Activated B cell treated with CpG ODN at 0.5 μM for 24 hours (primary cell): ENCODE data around the gene TNFRSF21. TPM values are rescaled to one million over a fixed set of nuclear protein-coding genes. Genes with fewer than 3 reads are reported as not detected.
"Not testable (repeated sequence)": the region's sequence is repeated elsewhere in the genome, so short reads cannot be mapped to it uniquely, and the experiment has no call there.

ENCODE experiments used
- ATAC-seq: fragments of 200-7000 bp; cut with Tn5 transposase; one replicate; pipeline ENCODE4 v1.10.0; 2021; ENCODE audit warnings: low read depth, mild to moderate bottlenecking, moderate library complexity
- CTCF ChIA-PET: fragments of 350-600 bp; sonication (Branson Sonifier 250); formaldehyde crosslinking; loops from one replicate; lab custom pipeline; 2021; ENCODE audit warnings: antibody characterized with exemption; lab: Charles Lee
- POLR2A ChIA-PET: fragments of 350-600 bp; sonication (Branson Sonifier 250); formaldehyde crosslinking; loops from one replicate; lab custom pipeline; 2021; ENCODE audit warnings: antibody characterized with exemption; lab: Charles Lee
- DNase-seq: peaks from one replicate; pipeline ENCODE4 v3.0.0; 2022
- H3K27ac Mint-ChIP-seq: one replicate; pipeline ENCODE4 v1.8.0; 2020; ENCODE audit warnings: mixed read lengths
- H3K27me3 Mint-ChIP-seq: one replicate; pipeline ENCODE4 v1.8.0; 2021; ENCODE audit warnings: mixed read lengths
- H3K36me3 Mint-ChIP-seq: one replicate; pipeline ENCODE4 v1.8.0; 2021; ENCODE audit warnings: low read depth, mixed read lengths
- H3K4me1 Mint-ChIP-seq: one replicate; pipeline ENCODE4 v1.8.0; 2021; ENCODE audit warnings: mixed read lengths
- H3K4me3 Mint-ChIP-seq: one replicate; pipeline ENCODE4 v1.8.0; 2020; ENCODE audit warnings: mild to moderate bottlenecking, mixed read lengths
- H3K9me3 Mint-ChIP-seq: one replicate; pipeline ENCODE4 v1.8.0; 2020; ENCODE audit warnings: mixed read lengths
- CTCF ChIP-seq: fragments of 200-600 bp; IDR thresholded peaks from one replicate; pipeline ENCODE4 v1.8.0; 2022; ENCODE audit warnings: antibody characterized with exemption, mild to moderate bottlenecking
- intact Hi-C: fragments of 100-400 bp; cut with micrococcal nuclease; formaldehyde crosslinking; loops from one replicate; pipeline ENCODE4 v1.15.1; 2024
- total RNA-seq: library from RNA; stranded (reverse); gene quantifications from 2 replicates; pipeline ENCODE4 v1.2.3, GENCODE V29; 2022

The TNFRSF21 gene
- total RNA-seq, 1 donor from 2014 or later: 1.0 TPM

- intact Hi-C loops: no loop called here
- CTCF ChIA-PET: no interaction called here
- H3K27ac Mint-ChIP-seq: no peak overlapping the region
Observed at GRCh38 chr6:47336334-47336733, 26.6 kb upstream of the TNFRSF21 start.

GRCh38 chr6:47335466-47335865 lies 25.8 kb upstream of the TNFRSF21 start:
- Mint-ChIP-seq H3K4me1 (peaks cover 19% of the 10 kb centered on the region), H3K27ac (peak overlapping the region; percentile 21), H3K36me3 (no peaks in the 10 kb centered on the region), H3K4me3 (peak overlapping the region; percentile 0), H3K27me3 (no peaks in the 10 kb centered on the region), H3K9me3 (no peaks in the 10 kb centered on the region)
- ATAC-seq (peak; percentile 73), DNase-seq (no peak)
- intact Hi-C loops: no loop called here
- ChIA-PET POLR2A (no interaction called here), CTCF (no interaction called here)
- TF ChIP-seq CTCF: no peak

More at GRCh38 chr6:47336334-47336733, 26.6 kb upstream of the TNFRSF21 start:
- peaks cover 19% of the 10 kb centered on the region for H3K4me1 Mint-ChIP-seq
- no peak for DNase-seq
- no peak overlapping the region for H3K4me3 Mint-ChIP-seq
- POLR2A ChIA-PET: no interaction called here
- no peaks in the 10 kb centered on the region for H3K36me3 Mint-ChIP-seq
- H3K9me3 Mint-ChIP-seq: no peaks in the 10 kb centered on the region
- ATAC-seq: no peak
- TF ChIP-seq CTCF: no peak
- H3K27me3 Mint-ChIP-seq: no peaks in the 10 kb centered on the region

- CTCF ChIA-PET: no interaction called here
- H3K36me3 Mint-ChIP-seq: no peaks in the 10 kb centered on the region
- intact Hi-C loops: no loop called here
Observed at GRCh38 chr6:47334334-47334733, 24.6 kb upstream of the TNFRSF21 start.

GRCh38 chr6:47328606-47329005 lies 18.9 kb upstream of the TNFRSF21 start:
- POLR2A ChIA-PET, DNase-seq, H3K27me3 Mint-ChIP-seq, H3K4me3 Mint-ChIP-seq, ATAC-seq, H3K9me3 Mint-ChIP-seq, H3K4me1 Mint-ChIP-seq, intact Hi-C loops, H3K27ac Mint-ChIP-seq, H3K36me3 Mint-ChIP-seq: not testable (repeated sequence)
- CTCF ChIA-PET: interaction anchor here (0.6 kb wide), 1 partner anchor 861 kb away, joined by 3 read pairs; no protein-coding TSS in a partner anchor

More at GRCh38 chr6:47334334-47334733, 24.6 kb upstream of the TNFRSF21 start:
- H3K4me3 Mint-ChIP-seq: no peak overlapping the region
- TF ChIP-seq CTCF: no peak
- no peaks in the 10 kb centered on the region for H3K9me3 Mint-ChIP-seq
- POLR2A ChIA-PET: no interaction called here
- no peaks in the 10 kb centered on the region for H3K27me3 Mint-ChIP-seq
- no peak overlapping the region for H3K27ac Mint-ChIP-seq
- DNase-seq (no peak), ATAC-seq (no peak)
- H3K4me1 Mint-ChIP-seq: peaks cover 19% of the 10 kb centered on the region

- H3K36me3 Mint-ChIP-seq, ATAC-seq, DNase-seq, intact Hi-C loops, H3K4me1 Mint-ChIP-seq, CTCF ChIA-PET, H3K27ac Mint-ChIP-seq, H3K9me3 Mint-ChIP-seq, POLR2A ChIA-PET, H3K27me3 Mint-ChIP-seq, H3K4me3 Mint-ChIP-seq: not testable (repeated sequence)
Observed at GRCh38 chr6:47328139-47328538, 18.4 kb upstream of the TNFRSF21 start.

- no peak for DNase-seq
Observed at GRCh38 chr6:47323887-47324286, 14.2 kb upstream of the TNFRSF21 start.

More at GRCh38 chr6:47323887-47324286, 14.2 kb upstream of the TNFRSF21 start:
- CTCF ChIA-PET: no interaction called here
- Mint-ChIP-seq H3K36me3 (no peaks in the 10 kb centered on the region), H3K4me1 (no peaks in the 10 kb centered on the region), H3K27me3 (peaks cover 25% of the 10 kb centered on the region), H3K27ac (no peak overlapping the region), H3K4me3 (no peak overlapping the region), H3K9me3 (no peaks in the 10 kb centered on the region)
- no peak for ATAC-seq
- intact Hi-C loops: no loop called here
- no peak for TF ChIP-seq CTCF
- POLR2A ChIA-PET: no interaction called here
